ENCODE results near the gene UBR4.

- TF ChIP-seq CTCF (IDR thresholded peaks at IDR 0.05; ENCODE audit: low read depth, low read length, poor library complexity, severe bottlenecking) (no peak), EZH2phosphoT487 (IDR thresholded peaks at IDR 0.05; ENCODE audit: borderline replicate concordance, low read length) (no peak)
Observed at GRCh38 chr1:19038096-19038495, 172.0 kb downstream of the UBR4 start.

Measured in DOHH2 (cell line).